ENCODE data around the gene SLCO6A1.

- TF ChIP-seq CTCF (IDR thresholded peaks at IDR 0.05) = no peak
- no peak for TF ChIP-seq POLR2A (IDR thresholded peaks at IDR 0.05)
- TF ChIP-seq EP300 (IDR thresholded peaks at IDR 0.05) = no peak
Measured at GRCh38 chr5:102529447-102529846, 30.6 kb upstream of the SLCO6A1 start.

Measured in tibial nerve (tissue), 4 donors.